Lung (tissue), 12 donors: ENCODE data around the gene HOXD9. TPM values are rescaled to one million over a fixed set of nuclear protein-coding genes. Genes with fewer than 3 reads are reported as not detected.
A peak's percentile ranks its signal among the peaks of the same experiment; 100 is the strongest.

ENCODE experiments used
- ATAC-seq: fragments of 200-7000 bp; cut with Tn5 transposase; one replicate; pipeline ENCODE4 v1.9.1; 2020; ENCODE audit warnings: moderate number of reproducible peaks; ENCODE audit not compliant: insufficient read depth, low FRiP score
- DNase-seq, 3 donors: peaks; one replicate each; pipeline ENCODE4 v3.0.0-alpha.2; 2013 to 2017
- H3K27ac ChIP-seq, 2 donors: one replicate each; pipeline ENCODE4 v1.5.1; 2013; ENCODE audit warnings: mild to moderate bottlenecking in 2 of 2, moderate library complexity in 2 of 2, control low read depth in 1 of 2, inconsistent platforms in 1 of 2, low read depth in 1 of 2, low read length in 1 of 2
- H3K27me3 ChIP-seq, 3 donors: one replicate each; pipeline ENCODE4 v1.5.1; 2013; ENCODE audit warnings: low read length in 2 of 3; ENCODE audit not compliant: control insufficient read depth in 3 of 3, insufficient read depth in 3 of 3
- H3K36me3 ChIP-seq, 4 donors: one replicate each; pipeline ENCODE4 v1.5.1; 2013; ENCODE audit warnings: low read length in 4 of 4, mild to moderate bottlenecking in 1 of 4, moderate library complexity in 1 of 4; ENCODE audit not compliant: control insufficient read depth in 4 of 4, insufficient read depth in 4 of 4
- H3K4me1 ChIP-seq, 5 donors: one replicate each; pipeline ENCODE4 v1.5.1; 2013; ENCODE audit warnings: low read length in 5 of 5, mild to moderate bottlenecking in 2 of 5, moderate library complexity in 1 of 5; ENCODE audit not compliant: control insufficient read depth in 5 of 5, insufficient read depth in 5 of 5
- H3K4me3 ChIP-seq: one replicate; pipeline ENCODE4 v1.5.1; 2013; ENCODE audit warnings: mild to moderate bottlenecking, control low read depth, moderate library complexity
- H3K9ac ChIP-seq, 2 donors: one replicate each; pipeline ENCODE4 v1.5.1; 2013; ENCODE audit warnings: low read length in 2 of 2, control low read depth in 1 of 2; ENCODE audit not compliant: insufficient read depth in 1 of 2
- H3K9me3 ChIP-seq, 4 donors: one replicate each; pipeline ENCODE4 v1.5.1; 2013; ENCODE audit warnings: low read length in 3 of 4, mild to moderate bottlenecking in 1 of 4, moderate library complexity in 1 of 4; ENCODE audit not compliant: control insufficient read depth in 4 of 4, insufficient read depth in 3 of 4
- WGBS, 2 donors: extraction: QIAGEN DNeasy Blood & Tissue Kit; methylation state at CpG; one replicate each; pipeline ENCODE4 v1.1.7; 2013; 5-methylcytosine and 5-hydroxymethylcytosine counted together
- polyA plus RNA-seq, 2 donors: library from polyadenylated mRNA; stranded (reverse); fragments of 200-250 nt; gene quantifications; one replicate each; pipeline ENCODE4 v1.2.1, GENCODE V29; 2013
- total RNA-seq, 2 donors: library from RNA; depleted of rRNA in 1 of 2; stranded (reverse); fragments of >200 nt in 1 of 2; gene quantifications; one replicate each; pipeline ENCODE4 v1.2.1, GENCODE V29; 2014 to 2021
- TF ChIP-seq, protein P1 (sequence below): IDR thresholded peaks from 2 replicates; pipeline ENCODE4 v1.5.1; 2012; ENCODE audit warnings: mild to moderate bottlenecking; ENCODE audit errors: control extremely low read depth, extremely low read depth
- donor health status: control.
- donor health status: control.
- donor health status: Bipolar disorder and iron deficiency.
- donor health status: healthy.
- donor health status: DM: yes; HTN: yes; CAD: no.

HOXD9 gene
- total and polyA plus RNA-seq, 4 donors, result 0.29 to 0.80 (median 0.51) TPM

DNA sequence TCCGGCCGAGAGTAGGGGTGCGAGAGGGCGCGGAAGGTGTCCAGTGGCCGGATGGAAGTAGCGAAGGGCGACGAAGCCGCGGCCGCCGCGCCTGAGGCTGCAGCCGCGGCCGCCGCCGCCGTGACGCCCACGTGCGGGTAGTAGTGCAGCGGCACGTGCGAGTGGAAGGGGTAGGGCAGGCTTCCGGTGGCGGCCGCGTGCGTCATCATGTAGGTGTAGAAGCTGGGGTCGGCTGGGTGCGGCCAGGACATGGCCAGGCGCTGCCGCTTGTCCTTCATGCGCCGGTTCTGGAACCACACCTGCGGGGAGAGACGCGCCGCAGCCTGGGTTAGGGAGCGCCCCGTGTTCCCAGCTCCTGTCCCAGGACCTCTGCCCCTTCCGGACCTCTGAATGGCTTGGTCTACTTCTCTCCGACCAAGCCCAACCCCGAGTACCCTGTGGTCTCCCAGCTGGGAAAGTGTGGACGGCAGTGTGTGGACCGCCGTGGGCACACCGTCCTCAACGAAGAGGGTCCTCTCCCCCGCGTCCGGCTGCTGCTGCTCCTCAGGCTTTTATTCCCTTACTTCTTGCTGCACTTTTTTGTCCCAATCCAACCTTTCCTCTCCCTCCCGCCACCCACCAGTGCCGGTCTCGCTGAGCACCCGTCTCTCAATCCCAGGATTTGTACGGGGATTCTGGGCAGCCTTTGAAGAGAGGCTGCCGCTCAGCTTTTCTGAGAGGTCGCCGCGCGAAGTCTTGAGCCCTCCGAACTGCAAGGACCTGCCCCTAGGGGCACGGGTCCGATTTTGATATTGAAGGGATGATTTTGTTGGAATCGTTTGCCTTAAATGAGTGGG is 41.8 kb upstream of the HOXD9 start:
- H3K4me1 ChIP-seq, result peaks cover 0 to 22% (median 7%) of the 10 kb centered on the region in 5 donors
- peaks cover 13 to 94% (median 92%) of the 10 kb centered on the region in 3 donors for H3K27me3 ChIP-seq
- TF ChIP-seq, protein P1, sequence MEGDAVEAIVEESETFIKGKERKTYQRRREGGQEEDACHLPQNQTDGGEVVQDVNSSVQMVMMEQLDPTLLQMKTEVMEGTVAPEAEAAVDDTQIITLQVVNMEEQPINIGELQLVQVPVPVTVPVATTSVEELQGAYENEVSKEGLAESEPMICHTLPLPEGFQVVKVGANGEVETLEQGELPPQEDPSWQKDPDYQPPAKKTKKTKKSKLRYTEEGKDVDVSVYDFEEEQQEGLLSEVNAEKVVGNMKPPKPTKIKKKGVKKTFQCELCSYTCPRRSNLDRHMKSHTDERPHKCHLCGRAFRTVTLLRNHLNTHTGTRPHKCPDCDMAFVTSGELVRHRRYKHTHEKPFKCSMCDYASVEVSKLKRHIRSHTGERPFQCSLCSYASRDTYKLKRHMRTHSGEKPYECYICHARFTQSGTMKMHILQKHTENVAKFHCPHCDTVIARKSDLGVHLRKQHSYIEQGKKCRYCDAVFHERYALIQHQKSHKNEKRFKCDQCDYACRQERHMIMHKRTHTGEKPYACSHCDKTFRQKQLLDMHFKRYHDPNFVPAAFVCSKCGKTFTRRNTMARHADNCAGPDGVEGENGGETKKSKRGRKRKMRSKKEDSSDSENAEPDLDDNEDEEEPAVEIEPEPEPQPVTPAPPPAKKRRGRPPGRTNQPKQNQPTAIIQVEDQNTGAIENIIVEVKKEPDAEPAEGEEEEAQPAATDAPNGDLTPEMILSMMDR, result no peak
- H3K27ac ChIP-seq, result no peak overlapping the region
- no peak overlapping the region for H3K4me3 ChIP-seq
- H3K9ac ChIP-seq, result no peak overlapping the region
- ATAC-seq (no peak), DNase-seq (peak in 1 of 3 donors; percentile 51)
- no peaks in the 10 kb centered on the region for H3K36me3 ChIP-seq
- 4 to 9% methylated on average over 58 to 68 of the region's 68 CpGs for WGBS, 2 donors
- peaks cover 0 to 22% (median 0%) of the 10 kb centered on the region in 4 donors for H3K9me3 ChIP-seq

DNA sequence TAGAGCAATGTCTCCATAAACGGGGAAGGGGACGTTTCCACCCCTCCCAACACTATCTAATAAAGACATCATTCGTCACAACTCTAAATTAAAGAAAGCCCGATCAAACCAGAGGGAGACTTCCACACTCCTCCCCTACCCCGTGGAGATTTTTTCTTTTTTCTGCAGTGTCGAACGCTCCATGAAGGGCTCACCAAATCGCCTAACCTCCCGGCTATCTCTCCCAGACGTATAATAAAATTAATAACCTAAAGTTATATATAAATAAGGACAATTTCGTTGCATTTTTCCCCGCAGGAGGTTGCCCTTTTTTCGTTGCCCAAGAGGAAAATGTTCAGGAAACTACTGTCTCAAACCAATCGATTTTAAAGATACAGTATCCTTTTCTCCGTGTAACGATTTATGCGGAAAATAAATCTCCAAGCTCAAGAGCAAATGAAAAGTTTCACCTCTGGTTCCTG is 41.1 kb upstream of the HOXD9 start:
- TF ChIP-seq, protein P1, result no peak
- DNase-seq (peak in 1 of 3 donors; percentile 65), ATAC-seq (no peak)
- H3K4me1 ChIP-seq, result peaks cover 0 to 26% (median 7%) of the 10 kb centered on the region in 5 donors
- 6 to 11% methylated on average over 17 of the region's 17 CpGs for WGBS, 2 donors
- H3K9ac ChIP-seq, result no peak overlapping the region
- no peaks in the 10 kb centered on the region for H3K36me3 ChIP-seq
- H3K27ac ChIP-seq, result no peak overlapping the region
- H3K4me3 ChIP-seq, result no peak overlapping the region
- peaks cover 12 to 94% (median 92%) of the 10 kb centered on the region in 3 donors for H3K27me3 ChIP-seq
- H3K9me3 ChIP-seq, result peaks cover 0 to 22% (median 0%) of the 10 kb centered on the region in 4 donors

DNA sequence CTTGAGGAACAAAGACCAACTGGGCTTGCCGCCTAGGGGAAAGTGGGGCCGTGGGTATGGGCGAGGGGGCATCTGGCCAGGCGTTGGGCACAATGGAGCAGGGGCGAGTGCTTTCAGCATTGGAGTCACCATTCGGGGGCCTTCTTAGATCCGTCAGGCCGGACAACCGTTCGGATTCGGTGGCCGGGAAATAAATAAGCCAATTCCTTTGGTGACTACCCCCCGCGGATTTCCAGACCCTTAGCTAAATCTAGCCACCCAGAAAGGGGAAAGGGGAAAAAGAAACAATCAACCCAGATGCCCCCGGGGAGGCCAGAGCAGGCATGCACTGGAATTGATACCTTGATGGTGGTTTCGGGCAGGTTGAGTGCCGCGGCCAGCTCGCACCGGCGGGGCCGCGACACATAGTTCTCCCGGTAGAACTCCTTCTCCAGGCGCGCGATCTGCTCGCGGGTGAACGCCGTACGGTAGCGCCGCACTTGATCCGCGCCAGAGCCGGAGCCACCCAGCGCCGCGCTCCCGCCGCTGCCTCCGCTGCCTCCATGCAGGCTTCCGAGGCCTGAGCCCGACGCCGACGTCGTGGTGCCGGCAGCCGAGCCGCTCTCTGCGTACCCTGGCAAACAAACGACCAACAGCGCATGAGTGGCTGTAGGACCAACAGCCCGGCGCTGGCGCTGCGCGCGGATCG is 40.5 kb upstream of the HOXD9 start:
- 3 to 9% methylated on average over 61 to 62 of the region's 62 CpGs for WGBS, 2 donors
- DNase-seq (peak in 2 of 3 donors; percentile 53 to 61), ATAC-seq (no peak)
- H3K36me3 ChIP-seq, result no peaks in the 10 kb centered on the region
- TF ChIP-seq, protein P1, result no peak
- peaks cover 0 to 26% (median 7%) of the 10 kb centered on the region in 5 donors for H3K4me1 ChIP-seq
- H3K27me3 ChIP-seq, result peaks cover 8 to 94% (median 92%) of the 10 kb centered on the region in 3 donors
- H3K9me3 ChIP-seq, result peaks cover 0 to 22% (median 0%) of the 10 kb centered on the region in 4 donors
- no peak overlapping the region for H3K9ac ChIP-seq
- H3K27ac ChIP-seq, result no peak overlapping the region
- no peak overlapping the region for H3K4me3 ChIP-seq
